T-helper 2 cell (primary cell): ENCODE results near the gene TNS3.

Experiments used
- DNase-seq, 5 experiments: peaks; one replicate each; pipeline versions ENCODE4 v3.0.0 to v3.0.0-alpha.2; 2012 to 2022

Gene TNS3

GRCh38 chr7:47465191-47465590, 116.7 kb downstream of the TNS3 start:
- no peak for DNase-seq

DNA sequence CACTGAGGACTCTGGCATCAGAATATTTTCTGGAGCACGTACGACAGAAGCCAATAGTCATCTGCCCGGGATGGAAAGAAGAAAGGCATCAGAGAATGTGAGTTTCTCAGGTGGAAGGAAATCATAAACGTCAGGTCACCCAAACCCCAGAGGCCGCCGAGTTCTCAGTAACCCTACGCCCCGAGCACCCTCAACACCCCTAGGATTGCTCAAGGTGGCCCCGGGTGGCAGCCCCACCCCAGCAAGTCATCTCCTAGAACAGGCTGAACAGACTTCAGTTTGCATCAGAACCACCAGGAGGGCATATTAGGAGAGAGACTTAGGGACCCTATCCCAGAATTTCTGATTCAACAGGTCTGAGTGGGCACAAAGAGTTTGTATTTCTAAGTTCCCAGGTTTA, 117.6 kb downstream of the TNS3 start:
- no peak for DNase-seq

DNA sequence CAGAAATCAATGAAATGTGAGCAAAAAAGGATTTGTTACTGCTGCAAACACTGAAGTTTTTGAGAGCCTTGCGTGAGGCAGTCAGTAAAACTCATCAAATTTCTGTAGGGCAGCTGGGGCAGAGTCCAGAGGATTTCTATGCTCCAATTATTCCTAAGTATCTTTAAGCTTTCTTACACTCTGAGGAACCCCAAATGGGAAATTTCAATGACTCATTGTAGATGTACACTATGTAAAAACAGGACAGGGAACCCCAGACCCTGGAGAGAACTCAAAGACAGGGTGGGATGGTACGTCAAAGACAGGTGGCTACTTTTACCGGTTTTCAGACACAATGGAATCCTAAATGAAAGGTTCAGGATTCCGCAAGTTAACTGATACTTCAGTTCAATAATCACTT, 120.2 kb downstream of the TNS3 start:
- no peak for DNase-seq

DNA sequence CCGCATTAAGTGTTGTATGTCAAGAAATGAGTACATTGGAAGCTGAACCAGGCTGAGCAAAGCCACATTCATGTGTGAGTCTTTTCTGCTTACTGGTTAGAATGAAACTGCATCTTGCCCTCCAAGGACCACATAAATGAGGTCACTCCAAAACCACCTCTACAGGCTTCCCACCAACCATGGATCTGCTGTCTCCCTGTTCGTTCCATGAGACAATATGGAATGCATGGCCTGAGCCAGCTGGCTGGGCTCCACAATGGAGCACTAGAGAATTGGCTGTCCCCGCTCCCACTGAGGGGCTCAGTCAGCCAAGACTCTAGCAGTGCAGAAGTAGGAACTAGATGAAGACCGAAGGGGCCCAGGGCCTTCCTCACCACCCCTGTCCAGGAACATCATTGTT, 120.8 kb downstream of the TNS3 start:
- DNase-seq = no peak

DNA sequence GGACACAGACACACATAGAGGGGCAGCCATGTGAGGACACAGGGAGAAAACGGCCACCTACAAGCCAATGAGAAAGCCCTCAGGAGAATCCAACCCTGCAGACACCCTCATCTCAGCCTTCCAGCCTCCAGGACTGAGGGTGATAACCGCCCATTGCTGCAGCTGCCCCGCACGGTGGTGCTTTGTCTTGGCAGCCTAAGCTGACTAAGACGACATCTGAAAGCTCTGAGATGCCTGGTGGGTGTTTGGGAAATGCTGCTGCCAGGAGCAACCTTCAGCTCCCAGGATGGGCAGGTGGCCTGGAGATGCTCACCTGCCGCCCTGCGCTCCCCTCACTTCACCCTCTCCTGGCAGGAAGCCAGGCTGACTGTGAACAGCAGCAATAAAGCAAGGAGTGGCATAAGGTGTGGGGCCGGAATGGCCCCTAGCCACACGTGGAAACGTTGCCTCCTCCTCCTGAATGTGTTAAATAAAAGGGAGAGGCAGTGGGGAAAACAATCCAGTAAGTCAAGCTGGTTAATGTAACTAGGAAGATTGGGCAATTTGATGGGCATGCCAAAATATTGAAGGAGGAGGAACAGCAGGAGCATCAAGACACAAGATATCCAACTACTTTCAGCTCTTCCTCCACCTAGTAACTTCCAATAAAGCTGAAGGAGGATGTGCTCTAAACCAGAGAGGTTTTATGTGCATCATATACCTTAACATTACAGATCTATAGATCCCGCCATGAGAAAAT, 121.5 kb downstream of the TNS3 start:
- DNase-seq = no peak

GRCh38 chr7:47458486-47458885, 123.4 kb downstream of the TNS3 start:
- DNase-seq = no peak

DNA sequence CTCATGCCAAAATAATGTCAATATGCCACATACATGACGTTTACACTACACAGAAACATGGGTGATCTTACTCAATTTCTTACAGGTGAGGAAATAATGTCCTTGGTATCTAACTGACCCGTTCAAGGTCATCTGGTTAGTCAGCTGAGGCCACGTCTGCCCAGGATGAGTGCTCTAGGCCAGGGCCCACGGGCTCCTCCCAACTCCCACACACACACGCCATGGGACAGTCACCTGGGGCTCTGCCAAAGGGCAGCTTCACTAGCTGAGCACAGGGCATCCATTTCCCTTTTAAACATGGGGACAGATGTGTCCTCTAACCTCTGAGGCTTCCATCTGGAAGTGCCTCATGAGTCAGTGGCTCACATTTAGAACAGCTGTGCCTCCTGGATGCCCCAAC, 123.9 kb downstream of the TNS3 start:
- DNase-seq = no peak

DNA sequence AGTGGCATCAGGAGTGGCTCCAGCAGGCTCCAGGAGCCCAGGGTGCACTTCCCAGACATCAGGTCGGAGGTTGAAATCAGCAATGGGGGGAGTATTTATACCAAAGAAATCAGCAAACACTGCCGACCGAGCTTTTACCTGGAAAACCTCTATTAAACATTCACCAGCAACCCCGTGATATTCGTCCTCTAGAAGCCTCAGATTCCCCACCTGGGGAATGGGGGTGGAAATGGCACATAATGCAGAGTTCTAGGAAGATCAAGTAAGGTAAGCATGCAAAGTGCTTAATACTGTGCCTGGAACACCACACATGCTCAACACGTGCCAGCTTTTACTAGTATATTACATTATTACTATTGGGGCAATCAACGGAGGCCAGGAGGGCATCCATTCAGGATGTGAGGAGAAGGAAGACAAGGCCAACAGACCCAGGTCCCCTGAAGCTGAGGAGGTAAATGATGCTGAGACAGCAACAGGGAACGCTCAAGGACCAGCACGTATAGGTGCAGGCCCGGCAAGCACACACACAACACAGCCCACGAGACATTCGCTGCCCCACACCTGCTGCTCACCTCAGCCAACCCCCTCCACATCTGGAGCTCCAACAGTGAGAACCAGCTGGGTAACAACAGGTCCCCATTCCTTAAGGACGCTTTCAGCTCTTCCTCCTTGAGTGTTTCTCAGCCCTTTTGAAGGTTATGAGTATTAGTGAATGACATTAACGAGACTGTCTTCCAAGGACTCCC, 125.5 kb downstream of the TNS3 start:
- no peak for DNase-seq

- DNase-seq = no peak
These were observed 126.1 kb downstream of the TNS3 start for GRCh38 chr7:47455872-47456185.

DNA sequence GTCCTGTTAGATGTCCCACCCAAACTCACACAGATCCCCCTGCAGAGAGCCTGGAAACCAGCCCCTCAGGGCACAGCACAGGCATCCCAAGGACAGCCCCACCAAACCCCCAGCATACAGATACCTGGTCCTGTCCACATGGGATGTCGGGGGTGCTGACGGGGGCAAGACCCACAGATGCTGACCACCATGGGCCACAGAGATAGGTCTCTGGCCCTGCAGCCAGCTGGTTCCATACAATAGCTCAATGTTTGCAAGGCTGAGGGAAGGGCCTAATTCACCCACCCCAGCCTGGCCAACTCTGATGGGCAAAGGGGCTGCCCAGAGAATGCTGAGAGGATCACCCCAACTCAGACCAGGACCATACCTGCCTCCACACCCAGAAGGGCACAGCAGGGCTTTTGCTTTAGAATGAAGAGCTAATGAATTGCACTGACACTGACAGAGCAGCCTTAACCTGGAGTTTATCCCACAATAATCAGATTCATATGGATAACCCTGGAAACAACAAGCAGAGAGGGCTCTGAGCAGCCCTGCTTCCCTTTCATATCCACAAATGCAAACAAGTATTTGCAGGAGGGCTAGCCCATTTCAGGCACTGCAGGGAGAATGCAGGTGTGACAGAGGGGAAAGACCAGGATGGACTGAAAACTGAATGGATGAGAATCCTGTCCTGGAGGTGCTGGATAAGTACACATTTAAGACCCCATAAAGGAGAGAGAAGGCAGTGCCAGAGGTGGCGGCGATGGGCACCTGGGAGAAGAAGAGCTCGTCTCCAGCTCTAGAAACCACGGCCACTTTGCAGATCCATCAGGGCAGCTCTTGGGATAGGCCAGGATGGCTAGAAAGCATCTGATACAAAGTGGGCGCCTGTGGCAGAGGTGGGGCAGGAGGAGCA, 126.7 kb downstream of the TNS3 start:
- no peak for DNase-seq

DNA sequence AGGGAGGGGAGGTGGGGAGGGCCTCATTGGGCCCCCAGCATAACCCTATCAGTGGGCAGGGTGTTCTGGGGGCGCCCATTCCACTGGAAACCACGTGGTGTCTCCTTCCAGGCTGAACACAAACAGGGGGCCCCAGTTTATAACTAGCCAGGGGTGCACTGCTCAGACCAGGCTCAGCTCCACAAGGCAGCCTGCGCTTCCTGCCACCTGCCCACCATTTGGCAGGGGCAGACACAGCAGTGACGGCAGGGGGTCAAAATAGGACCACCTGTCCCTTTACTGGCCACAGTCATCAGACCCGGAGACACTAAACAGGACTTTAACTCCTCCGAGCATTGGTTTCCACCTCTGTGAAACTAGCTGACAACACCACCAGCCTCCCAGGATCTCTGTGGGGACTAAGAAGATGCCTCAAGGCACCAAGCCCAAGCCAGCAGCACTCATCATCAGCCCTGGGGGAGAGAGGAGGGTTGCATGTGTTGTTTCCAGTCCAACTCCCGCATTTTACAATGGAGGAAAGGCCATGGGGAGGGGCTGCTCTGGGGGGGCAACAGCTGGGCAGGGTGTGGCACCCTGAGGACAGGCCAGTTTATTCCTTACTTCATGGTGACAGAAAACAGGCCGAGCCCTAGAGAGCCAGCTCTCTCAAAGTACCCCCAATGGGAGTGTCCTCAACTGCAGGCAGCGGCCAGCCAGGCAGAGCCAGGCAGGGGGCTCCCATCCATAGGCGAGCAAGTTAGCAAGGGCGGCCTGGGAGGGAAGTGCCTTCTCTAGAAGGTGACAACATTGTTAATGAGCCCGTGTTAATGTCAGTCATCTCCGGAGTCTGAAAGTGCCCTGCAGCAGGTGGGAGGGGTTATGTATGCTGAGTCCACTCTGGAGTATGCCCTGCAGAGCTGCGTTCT, 127.6 kb downstream of the TNS3 start:
- DNase-seq = no peak

DNA sequence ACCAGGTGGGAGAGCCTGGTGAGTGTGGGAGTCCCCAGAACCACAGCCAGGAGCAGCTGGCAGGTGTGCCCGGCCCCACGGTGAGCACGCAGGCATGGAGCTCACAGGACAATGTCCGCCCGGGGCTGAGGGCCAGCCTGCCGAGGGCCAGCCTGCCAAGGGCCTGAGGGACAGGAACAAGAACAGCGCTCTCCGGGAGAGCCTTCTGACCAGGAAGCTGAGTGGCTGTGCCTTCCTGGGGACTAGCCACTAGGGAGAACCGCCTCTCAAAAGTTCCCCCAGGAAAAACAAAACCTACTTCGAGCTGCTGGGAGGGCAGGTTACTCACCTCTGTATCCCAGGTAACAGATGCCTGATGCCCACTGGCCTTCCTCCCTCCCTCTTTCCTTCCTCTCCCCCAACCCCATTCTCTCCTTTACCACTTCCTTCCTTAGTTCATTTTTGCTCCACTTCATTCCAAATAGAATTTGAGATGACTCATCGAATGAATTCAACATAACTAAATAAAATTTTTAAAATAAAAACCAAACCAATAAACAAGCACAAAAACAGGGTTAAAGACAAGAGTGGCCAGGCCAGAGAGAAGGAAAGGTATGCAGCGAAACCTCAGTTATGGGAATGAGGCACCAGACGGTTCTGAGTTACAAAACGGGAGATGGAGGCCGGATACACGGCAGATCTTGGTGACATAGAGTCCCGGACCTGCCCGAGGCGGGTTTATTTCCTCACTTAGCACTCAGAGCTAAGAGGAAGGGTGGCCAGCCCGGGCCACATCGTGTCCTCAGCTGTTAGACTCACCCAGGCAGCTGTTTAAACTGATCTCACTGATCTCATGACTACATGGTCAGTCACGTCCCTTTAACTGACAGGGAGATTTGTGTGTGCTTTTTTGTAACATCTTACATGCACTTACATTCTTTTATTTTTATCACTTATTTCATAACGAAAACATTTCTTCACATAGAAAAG, 128.5 kb downstream of the TNS3 start:
- no peak for DNase-seq

- no peak for DNase-seq
These were observed 129.2 kb downstream of the TNS3 start for GRCh38 chr7:47452715-47453092.

DNA sequence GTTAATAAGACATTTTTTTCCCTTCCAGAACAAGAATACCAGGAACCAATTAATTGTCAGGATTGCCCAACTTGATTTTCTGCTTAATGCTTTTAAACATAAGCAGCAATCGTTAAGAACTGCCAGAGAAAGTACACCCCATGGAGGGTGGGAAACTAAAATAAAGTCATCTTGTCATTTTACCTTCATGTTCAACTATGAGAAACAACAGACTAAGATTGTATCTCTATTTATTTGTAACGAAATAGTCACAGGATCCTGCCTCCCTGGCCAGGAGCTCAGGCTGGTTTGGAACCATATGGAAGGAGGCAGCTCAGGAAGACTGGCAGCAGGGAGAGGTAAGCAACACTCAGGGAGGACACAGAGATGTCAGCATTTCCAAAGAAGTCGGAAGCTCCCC, 129.6 kb downstream of the TNS3 start:
- no peak for DNase-seq

DNA sequence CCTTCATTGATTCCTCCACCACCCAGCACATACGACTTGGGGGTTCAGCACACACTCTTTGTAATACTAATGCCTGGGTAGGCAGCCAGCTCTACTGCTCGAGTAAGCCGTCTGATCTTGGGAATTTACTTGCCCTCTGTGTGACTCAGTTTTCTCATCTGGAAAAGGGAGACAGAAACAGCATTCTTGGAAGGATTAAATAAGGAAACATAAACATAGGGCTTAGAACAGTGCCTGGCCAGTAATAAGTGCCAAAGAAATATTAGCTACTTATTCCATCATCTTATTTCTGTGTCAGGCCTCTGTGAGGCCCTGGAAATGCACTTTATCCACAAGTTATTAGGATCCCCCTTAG, 130.1 kb downstream of the TNS3 start:
- DNase-seq = no peak

DNA sequence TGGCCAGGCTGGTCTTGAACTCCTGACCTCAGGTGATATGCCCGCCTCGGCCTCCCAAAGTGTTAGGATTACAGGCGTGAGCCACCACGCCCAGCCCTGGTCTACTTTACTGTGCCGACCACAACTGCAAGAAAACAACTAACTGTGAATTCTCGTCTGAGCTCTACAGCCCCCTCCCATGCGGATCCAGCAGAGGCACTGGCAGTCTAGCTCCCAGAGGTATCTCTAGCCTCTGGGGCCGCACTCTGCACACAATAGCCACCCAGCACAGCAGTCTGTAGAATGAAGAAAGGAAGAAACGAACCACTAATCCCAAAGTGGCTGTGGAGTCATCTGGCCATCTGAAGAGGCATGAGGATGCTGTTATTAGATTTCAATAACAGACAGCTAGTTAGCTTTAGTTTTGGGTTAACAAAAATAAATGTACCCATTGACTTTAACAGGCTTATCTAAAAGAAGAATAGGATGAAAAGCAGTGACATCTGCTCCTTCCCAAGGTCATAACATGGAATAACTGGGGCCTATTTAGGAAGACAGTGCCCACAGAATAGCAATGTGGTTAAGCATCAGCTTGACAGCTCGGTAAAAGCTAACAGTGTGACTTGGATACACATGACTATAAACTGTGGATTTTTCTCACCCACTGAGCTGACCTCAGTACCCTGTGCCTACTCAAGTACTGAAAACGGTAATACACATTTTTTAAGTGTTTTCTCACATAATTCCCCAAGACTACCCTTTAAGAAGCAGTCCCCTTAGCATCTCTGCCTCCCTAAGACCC, 131.9 kb downstream of the TNS3 start:
- no peak for DNase-seq

DNA sequence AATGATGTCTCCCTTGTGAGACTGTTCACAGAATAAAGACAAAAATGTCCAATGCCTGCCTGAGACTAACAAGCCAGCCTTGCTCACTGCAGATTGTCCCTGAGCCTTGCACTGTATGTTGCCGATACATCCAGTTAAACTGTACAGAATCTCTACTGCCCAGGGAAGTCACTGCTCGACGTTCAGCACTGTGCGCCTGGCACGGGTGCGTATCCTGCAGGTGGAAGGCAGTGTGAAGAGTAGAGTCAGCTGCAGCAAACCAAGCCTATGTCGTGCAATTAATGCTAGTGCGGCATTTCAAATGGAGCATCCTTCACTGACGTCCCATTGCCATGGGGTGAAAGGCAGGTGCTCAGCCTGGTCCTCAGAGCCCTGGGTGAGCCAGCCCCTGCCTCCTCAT, 132.9 kb downstream of the TNS3 start:
- no peak for DNase-seq

- no peak for DNase-seq
These were observed 134.1 kb downstream of the TNS3 start for GRCh38 chr7:47447621-47448349.

DNA sequence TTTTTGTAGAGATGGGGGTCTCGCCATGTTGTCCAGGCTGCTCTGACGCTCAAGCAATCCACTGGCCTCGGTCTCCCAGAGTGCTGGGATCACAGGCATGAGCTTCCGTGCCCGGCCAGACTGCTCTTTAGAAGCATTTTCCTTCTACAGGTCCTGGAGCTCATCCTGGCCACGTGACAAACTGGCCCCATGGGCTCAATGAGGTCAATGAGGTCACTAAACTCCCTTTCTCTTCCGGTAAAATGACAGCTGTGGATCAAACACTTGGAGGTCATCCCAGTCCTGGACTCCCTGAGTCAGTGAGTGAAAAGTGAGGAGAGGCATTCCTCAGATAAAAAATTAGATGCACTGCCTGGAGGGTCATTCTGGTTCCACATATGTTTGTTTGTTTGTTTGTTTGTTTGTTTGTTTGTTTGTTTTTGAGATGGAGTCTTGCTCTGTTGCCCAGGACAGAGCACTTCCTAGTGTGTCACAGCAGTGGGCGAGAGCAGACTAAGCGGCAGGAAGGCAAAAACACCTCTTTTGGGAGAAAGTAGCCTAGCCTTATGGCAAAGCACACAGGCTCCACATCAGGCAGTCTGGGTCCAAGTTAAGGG, 134.9 kb downstream of the TNS3 start:
- no peak for DNase-seq
